Islet of Langerhans (tissue), 1 donor: ENCODE results near the gene TMEM184C.

Source experiments
- FAIRE-seq: peaks from one replicate; lab custom pipeline; 2011; peaks lifted over from hg19 to GRCh38; lab: Jason Lieb, UNC

Gene TMEM184C

DNA sequence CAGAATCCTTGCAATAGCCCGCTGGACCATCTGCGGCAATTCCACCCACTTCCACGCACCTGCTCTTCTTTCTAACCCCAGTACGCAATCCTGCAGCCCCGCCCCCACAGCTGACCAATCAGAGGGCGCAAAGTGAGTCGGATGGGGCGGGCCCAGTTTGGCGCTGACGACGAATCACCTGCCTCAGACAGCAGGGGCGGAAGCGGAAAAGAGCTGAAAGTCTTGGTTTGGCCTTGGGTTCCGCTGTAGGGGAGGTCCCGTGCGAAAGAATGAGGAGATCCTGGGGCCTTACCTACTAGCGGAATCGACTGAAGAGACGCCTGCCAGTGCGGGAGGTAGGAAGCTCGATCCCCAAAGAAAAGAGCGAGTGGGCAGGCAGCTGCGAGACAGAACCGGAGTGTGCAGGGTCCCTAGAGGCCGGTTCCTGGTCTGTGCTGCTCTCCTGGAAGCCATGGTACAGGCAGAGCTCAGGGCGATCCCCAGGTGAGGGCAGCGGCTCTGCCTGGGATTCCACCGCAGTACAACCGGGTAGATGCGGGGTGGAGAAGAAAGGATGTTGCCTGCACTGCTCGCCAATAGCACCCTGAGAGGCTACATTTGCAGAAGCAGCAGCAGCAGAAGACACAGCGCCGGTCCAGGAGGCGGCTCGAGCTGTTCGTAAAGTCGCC is at the start of gene TMEM184C:
Gene TMEM184C (plus strand): TSS at position 225 of the 668 bp plus-strand sequence. CDS start 560 bp downstream, outside the sequence.
- FAIRE-seq: peak; percentile 92

DNA sequence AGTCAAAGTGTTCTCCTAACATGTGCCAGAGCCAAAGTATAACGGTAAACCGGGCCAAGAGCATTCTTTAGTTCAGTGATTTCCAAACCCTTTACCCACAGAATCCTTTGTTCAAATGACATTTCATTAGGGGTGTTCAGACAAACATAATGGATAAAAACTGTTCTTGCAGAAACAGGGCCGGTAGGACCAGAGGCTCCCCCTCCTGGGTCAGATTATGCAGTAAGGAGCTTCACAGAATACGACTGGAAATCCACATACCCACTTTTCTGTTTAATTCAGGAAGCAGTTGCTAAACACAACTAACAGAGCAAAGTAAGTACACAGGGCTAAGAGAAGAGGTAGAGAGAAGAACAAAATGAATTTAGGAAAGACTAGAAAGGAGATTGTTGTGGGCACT is 46.6 kb upstream of the TMEM184C start:
- FAIRE-seq: no peak

DNA sequence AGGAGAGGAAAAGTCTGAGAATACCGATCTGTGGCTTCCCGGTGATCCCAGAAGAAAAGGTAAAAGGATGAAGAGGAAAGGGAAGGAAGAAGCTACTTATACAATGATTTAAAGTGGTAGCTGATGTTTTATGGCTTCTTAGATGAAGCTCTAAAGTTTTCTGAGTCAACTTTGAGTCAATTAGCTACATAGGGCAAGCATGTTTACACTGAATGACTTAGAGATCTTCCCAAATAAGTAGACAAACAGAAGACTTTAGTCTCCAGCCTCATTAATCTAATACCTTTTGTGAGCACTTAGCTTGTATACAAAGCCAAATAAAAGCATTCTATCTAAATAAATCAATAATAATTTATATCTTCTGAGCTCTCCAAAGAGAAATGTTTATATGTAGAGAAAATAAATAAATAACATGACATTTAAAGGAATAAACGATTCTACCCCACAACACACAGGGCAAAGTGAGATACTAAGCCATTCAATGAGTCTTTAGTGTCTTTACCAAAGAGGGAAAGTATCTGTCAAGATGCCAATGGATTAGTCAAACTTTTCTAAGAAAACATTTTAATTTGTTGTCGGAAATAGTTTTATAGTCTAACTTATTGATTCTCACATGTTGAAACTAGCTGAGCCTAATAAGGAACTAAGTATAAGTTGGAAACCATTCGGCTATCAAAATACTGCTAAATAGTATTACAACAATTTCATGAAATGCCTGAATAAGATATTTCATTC is 46.0 kb upstream of the TMEM184C start:
- FAIRE-seq: no peak

DNA sequence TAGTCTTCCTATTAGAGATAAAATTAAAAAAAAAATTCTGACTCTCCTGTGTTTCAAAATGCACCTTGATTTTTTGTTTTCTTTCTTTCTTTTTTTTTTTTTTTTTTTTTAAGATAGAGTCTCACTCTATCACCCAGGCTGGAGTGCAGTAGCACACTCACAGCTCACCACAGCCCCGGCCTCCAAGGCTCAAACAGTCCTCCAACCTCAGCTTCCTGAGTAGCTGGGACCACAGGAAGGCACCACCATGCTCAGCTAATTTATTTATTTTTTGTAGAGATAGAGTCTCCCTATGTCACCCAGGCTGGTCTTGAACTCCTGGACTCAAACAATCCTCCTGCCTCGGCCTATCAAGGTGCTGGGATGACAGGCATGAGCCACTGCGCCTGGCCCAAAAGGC is 41.1 kb upstream of the TMEM184C start:
- FAIRE-seq: no peak

DNA sequence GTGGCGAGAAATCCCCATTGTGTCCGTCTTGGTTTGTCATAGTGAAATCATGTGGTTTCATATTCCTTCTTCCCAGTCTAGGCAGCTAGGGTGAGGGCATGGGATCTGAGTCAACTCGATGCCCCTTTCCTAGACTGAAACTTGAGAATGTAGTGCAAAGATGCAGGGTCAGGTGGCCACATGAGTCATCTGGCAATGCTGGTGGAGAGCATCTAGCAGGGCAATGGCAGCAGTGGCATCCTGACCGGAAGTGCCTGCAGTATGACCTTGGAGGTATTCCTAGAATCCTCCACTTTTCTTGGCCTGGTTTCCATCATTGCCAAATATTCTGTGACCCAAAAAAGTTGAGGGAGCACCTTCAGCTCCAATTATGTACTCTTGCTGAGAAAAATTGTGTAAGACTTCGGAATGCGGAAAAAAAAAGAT is 39.1 kb upstream of the TMEM184C start:
- no peak for FAIRE-seq

DNA sequence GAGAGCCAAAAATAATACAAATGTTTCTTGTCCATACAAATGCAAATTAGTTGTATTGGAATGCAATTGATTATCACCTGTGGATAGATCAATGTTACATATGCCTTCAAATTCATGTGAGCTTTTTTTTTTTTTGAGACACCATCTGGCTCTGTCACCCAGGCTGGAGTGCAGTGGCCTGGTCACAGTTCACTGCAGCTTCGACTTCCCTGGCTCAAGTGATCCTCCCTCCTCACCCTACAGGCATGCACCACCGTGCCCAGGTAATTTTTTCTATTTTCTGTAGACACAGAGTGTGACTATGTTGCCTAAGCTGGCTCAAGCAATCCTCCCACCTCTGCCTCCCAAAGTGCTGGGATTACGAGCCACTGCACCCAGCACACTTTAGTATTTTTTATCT is 38.6 kb upstream of the TMEM184C start:
- FAIRE-seq: no peak

DNA sequence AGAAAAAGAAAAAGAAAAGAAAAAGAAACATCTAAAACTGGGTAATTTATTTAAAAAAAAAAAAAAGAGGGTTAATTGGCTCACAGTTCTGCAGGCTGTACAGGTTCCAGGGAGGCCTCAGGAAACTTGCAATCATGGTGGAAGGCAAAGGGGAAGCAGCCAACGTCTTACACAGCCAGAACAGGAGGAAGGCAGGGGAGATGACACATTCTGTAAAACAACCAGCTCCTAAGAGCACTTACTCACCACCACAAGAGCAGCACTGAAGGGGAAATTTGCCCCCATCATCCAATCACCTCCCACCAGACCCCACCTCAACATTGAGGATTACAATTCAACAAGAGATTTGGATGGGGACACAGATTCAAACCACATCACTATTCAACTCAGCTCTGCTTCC is 36.8 kb upstream of the TMEM184C start:
- FAIRE-seq: no peak

DNA sequence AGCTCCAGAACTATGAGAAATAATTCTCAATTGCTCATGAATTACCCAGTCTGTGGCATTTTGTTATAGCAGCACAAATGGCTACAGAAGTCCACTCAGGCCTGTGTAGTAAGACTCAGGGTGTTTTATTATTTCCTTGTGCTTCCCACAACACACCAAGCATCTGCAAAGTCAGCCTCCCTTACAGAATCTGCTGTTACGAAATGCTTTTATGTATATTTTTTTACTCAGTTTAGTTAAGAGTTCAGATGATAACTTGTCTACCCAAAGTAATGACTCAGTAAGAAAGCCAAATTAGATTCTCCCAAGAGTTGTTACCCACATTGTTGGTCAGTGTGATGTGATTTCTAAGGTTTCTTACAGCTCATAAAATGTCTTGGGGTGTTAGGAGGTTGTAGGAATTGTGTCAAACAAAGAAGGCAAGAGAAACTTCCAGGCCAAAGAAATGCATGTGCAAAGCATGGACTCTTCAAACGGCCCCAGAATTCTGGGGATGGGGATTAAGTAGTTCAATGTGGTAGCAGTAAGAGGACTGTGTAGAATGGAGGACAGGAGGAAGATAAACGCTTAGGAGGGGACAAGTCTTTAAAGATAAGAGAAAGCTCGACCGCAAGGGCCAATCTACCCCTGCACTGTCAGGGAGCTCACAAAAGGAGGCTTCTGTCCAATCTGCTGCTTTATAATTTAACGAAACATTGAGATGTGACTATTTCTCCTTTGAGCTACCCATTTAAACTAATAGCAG is 35.4 kb upstream of the TMEM184C start:
- FAIRE-seq: no peak

DNA sequence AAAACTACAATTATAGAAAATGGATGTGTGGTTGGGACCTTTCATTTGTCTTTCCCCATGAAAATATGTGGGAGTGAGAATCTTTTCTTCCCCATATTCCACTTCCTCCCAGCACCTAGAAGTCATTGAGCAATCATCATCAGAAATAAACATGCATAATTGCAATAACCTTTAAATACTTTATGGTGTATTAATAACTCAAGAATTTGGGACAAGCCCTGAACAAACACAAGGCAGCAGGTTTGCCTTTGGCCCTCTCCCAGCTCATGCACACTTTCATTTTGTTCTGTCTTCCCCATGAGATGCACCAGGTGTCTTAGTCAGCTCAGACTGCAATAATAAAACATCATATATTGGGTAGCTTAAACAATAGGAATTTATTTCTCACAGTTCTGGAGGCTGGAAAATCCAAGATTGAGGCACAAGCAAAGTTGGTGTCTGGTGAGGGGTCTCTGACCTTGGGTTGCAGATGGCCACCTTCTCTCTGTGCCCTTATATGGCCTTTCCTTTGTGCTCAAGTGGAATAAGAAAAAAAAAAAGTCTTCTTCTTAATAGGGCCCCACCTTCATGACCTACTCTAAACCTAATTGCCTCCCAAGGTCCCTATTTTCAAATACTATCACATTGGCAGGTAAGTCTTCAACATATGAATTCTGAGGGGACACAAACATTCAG is 34.7 kb upstream of the TMEM184C start:
- no peak for FAIRE-seq

DNA sequence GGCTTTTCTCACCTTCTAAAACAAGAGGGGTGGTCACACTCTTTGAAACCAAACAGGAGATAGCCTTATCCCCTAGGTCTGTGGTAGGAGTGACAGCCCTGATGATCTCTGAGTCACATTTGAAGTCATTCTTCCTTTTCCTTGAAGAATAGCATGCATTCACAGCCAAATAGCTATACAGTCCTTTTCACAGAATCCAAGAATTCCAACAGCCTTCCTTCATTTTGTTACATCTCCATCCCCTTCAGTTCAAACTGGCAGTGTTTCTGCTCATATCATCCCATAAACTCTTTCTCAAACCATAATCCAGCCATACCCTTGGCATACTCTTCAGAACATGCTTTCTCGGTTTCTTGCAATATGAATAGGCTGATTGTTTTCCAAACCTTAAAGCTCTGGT is 33.3 kb upstream of the TMEM184C start:
- no peak for FAIRE-seq

DNA sequence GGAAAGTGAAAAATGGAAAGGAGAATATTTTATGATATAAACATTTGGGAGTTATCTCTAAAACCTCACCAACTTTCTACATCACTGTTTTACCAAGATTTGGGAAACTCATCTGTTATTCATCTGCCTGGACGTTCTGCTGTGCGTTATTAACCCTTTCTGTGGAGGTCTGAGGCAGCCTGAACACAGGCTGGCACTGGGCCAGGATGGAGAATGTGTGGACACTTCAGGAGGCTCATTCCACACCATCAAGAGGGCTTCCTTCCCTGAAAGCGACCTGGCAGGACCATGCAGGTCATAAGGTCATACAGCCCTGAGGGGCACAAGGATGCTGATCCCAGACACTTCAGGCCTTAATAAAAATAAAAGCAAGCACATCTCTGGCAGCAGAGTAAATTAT is 31.2 kb upstream of the TMEM184C start:
- no peak for FAIRE-seq

DNA sequence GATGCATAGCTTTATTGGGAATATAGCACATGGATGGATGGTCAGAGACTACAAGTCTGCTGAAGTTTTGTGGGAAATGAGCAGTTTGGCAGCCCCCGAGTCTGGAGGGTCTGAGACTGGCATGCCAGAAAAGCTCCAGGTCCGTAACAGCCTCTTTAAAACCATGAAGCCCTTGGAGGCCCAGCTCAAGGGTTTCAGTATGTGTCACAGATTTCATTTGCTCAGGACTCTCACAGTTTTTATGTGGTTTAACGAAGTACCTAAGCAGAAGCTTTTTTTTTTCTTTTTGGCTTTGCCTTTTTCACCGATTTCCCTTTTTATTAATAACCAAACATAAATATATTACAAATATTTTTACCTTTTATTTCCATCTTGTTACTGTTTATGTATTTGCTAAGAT is 30.6 kb upstream of the TMEM184C start:
- FAIRE-seq: no peak

DNA sequence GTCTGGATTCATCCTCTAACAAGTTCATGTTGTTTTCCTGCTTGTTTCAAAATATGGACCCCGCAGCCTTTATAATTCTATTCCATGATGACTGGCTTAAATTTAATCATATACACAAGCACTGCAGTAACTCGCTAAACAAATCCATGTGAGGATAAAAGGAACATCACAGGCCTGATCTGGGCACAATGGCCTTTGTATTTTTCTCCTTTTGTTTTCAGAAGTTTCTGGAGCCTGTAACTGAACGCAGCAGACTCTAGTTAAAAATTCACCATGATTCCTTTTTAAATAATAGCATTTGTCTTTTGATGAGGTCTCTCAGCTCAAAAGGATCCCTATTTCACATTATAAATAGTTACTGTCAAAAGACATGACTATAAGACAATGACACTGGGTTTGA is 30.2 kb upstream of the TMEM184C start:
- FAIRE-seq: no peak

DNA sequence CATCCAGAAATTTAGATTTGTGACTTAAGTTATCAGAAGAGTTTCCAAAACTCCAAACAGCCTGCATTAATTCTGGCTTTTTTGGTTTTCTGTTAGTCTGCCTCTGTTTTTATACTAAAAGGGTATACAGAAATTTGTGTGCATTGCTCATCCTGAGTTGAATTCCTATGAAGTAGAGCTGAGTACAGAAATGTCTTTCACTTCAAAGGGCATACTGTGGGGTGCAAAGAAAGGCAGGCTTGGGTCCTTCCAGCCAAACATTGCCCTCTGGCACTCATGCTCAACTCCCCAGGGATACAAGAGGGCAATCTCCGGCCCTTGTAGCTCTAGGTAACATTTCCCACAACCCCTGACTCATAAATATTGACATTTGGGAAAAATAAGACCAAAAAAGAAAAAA is 27.6 kb upstream of the TMEM184C start:
- FAIRE-seq: no peak

DNA sequence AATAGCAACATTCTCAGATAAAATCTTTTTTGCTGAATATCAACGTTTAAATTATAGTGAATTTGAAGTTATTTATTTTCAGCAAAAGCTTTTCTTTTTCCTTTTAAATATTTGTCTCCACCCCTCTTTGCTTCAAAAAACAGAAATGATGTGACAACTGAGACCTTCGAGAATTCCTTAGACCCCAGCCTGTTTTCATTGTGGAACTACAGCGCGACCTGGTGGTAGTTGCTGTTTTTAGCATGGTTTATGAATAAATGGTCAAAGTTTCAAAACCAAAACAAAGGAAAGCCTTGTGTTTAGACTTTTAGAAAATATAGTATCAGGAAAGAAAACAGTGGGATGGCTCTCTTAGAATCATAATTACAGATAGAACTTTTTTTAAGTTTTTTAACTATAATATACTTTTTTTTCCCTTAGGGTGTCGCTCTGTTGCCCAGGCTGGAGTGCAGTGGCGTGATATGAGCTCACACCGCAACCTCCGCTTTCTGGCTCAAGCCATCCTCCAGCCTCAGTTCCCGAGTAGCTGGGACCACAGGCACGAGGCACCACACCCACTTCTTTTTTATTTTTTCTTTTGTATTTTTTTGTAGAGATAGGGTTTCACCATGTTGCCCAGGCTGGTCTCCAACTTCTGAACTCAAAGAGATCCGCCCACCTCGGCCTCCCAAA is 26.8 kb upstream of the TMEM184C start:
- peak; percentile 94 for FAIRE-seq

DNA sequence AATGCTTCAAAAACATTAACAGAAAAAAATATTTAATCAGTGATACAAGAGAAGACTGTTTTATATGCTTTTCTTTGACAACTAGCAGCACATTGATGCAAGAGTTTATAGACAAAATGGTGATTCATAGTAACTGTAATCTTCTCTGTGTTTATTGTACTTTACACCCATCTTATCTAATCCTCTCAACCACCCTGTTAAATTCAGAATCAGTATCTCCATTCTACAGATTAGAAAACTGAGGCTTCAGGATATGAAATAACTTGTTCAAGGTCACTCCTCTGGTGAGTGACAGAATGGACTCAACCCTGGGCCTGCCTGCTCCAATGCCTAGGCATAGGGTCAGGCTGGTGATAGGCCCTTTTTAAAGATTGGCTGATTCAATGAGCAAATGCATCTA is 26.1 kb upstream of the TMEM184C start:
- FAIRE-seq: no peak

DNA sequence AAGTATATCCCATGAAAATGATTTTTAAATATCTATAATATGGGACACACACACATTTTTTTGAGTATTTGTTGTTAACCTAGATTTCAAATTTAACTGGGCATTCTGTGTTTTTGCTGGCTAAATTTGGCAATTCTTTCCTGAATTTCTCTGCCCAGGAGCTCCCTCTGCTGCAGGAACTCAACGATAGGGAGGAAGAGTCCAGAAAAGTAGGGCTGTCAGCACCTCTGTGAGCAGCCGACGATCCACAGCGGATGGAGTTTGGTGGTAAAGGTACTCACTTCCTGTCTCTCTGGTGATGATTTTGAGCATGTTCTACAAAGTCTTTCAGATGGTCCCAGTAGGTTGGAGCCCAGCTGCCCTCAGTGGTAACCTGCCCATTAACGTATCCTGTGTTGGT is 23.1 kb upstream of the TMEM184C start:
- FAIRE-seq: no peak

DNA sequence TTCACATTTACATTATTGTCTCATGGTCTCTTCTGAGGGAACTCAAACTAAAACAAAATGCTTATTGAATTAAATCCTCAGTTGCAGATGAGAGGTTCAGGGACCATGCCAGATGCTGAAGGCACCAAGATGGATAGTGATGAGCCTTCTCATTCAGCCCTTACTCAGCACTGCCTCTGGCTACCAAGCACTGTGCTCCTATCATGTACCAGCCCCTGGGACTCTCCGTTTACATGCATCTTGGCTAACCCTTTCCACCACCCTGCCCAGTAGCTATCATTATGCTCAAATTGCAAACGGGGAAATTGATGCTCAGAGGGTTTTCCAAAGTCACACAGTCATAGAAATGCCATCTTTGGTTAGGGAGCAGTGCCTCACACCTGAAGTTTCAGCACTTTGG is 22.6 kb upstream of the TMEM184C start:
- no peak for FAIRE-seq

DNA sequence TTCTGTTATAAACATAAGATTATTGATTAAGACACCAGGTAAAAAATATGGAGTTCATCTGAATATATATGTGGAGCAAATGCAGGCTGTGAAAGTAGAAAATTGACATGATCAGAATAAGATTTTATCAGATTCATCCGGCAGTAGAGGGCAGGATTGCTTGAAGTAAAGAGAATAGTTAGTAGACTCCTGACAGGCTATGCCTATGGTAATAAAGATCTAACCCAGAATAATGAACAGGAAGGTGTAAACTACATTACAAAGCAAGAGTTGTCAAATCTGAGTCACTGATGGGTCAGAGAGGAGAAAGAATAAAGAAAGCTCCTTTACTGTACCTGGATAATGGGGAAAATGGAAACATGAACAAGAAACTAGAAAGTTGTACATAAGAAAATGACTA is 20.8 kb upstream of the TMEM184C start:
- no peak for FAIRE-seq

DNA sequence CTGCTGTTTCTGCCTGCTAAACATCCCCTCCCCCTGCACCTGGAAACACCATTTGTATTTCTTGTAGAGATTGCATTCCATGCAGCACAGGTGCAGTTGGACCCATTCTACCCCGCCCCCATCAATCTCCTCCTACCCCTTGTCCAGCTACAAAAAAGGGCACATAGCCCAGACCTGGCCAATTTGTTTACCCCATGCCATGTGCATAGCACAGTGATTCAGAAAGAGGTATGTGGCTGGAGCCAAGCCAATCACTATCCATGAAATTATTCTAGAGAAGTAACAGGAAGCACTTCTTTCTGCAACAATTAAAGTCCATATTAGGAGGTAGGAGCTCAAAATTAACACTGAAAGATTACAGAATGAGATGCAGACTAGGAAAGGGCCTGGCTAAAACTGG is 20.2 kb upstream of the TMEM184C start:
- FAIRE-seq: no peak

DNA sequence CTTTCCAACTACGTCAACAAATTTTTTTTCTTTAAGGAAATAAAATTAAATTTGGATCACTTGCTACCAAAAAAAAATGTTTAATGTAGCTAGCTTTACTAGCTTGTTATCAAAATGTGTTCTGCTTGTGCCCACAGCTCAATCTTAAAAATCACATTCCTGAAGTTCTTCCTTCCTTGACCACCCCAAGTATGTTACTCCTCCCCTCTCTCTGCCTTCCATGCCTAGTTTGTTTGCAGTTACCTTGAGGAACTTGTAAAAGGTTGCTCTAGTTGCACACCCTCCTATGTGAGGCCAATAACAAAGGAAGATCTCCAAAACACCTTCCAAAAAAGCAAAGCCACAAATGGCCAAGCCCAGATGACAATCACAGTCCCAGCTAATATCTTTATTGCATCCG is 19.6 kb upstream of the TMEM184C start:
- FAIRE-seq: no peak

DNA sequence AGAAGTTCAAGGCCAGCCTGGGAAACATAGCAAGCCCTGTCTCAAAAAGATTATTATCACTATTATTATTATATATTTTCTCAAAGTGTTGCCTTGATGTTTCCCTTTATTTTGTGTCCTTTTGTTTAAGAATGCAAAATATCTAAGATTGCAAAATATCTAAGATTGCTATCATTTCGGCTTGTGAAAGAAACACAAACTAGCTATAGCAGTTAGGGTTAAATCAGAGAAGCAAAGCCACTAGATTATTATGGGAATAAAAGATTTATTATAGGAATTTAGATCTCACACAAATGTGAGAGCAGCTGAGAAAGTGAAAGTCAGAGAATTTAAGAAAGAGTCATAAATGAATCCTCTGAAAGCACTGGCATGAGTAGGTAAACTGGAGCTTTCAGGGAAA is 18.0 kb upstream of the TMEM184C start:
- no peak for FAIRE-seq
